MM.1S (cell line): ENCODE results near the gene SH3BGR.

Experiments used
- DNase-seq: peaks from one replicate; pipeline ENCODE4 v3.0.0-alpha.2; 2015
- H2AFZ ChIP-seq: fragments of 300-600 bp; sonication (generic); 2 replicates; pipeline ENCODE4 v1.6.0; 2016; ENCODE audit warnings: antibody characterized with exemption, low read length
- H3F3A ChIP-seq: fragments of 300-600 bp; sonication (generic); 2 replicates; pipeline ENCODE4 v1.6.1; 2016; ENCODE audit warnings: mild to moderate bottlenecking, antibody characterized with exemption, low read length, moderate library complexity, mixed read lengths; ENCODE audit not compliant: insufficient read depth
- H3K27ac ChIP-seq: fragments of 300-600 bp; sonication (generic); 2 replicates; pipeline ENCODE4 v1.5.1; 2016; ENCODE audit warnings: mild to moderate bottlenecking, low read length
- H3K27me3 ChIP-seq: fragments of 300-600 bp; sonication (generic); replicated peaks from 2 replicates; pipeline ENCODE4 v1.6.0; 2016; ENCODE audit warnings: low read length; ENCODE audit not compliant: insufficient read depth
- H3K36me3 ChIP-seq: fragments of 300-600 bp; sonication (generic); replicated peaks from 2 replicates; pipeline ENCODE4 v1.6.1; 2016; ENCODE audit warnings: mild to moderate bottlenecking, low read length, mixed read lengths; ENCODE audit not compliant: insufficient read depth
- H3K4me1 ChIP-seq: fragments of 300-600 bp; sonication (generic); 2 replicates; pipeline ENCODE4 v1.6.1; 2016; ENCODE audit warnings: low read length, mixed read lengths
- H3K4me2 ChIP-seq: fragments of 300-600 bp; sonication (generic); 2 replicates; pipeline ENCODE4 v1.6.0; 2016; ENCODE audit warnings: low read depth, low read length
- H3K4me3 ChIP-seq: fragments of 300-600 bp; sonication (generic); 2 replicates; pipeline ENCODE4 v1.5.1; 2016; ENCODE audit warnings: low read length, mixed read lengths
- H3K79me2 ChIP-seq: fragments of 300-600 bp; sonication (generic); 2 replicates; pipeline ENCODE4 v1.6.1; 2016; ENCODE audit warnings: mixed run types, low read length, mixed read lengths
- H3K9ac ChIP-seq: fragments of 300-600 bp; sonication (generic); 2 replicates; pipeline ENCODE4 v1.6.1; 2016; ENCODE audit warnings: low read length, mixed read lengths
- H3K9me2 ChIP-seq: fragments of 300-600 bp; sonication (generic); replicated peaks from 2 replicates; pipeline ENCODE4 v1.6.1; 2016; ENCODE audit warnings: mild to moderate bottlenecking, low read length, mixed read lengths; ENCODE audit not compliant: insufficient read depth
- H3K9me3 ChIP-seq: fragments of 300-600 bp; sonication (generic); replicated peaks from 2 replicates; pipeline ENCODE4 v1.6.1; 2016; ENCODE audit warnings: mild to moderate bottlenecking, low read length, mixed read lengths; ENCODE audit not compliant: insufficient read depth
- H4K20me1 ChIP-seq: fragments of 300-600 bp; sonication (generic); 2 replicates; pipeline ENCODE4 v1.6.1; 2016; ENCODE audit warnings: mild to moderate bottlenecking, low read length, moderate library complexity, mixed read lengths; ENCODE audit not compliant: insufficient read depth
- EZH2 ChIP-seq: fragments of 300-600 bp; sonication (generic); optimal IDR thresholded peaks from 2 replicates; pipeline ENCODE3; 2017; ENCODE audit warnings: low read depth, mild to moderate bottlenecking, antibody characterized with exemption, low read length, mixed read lengths
- EZH2phosphoT487 ChIP-seq: fragments of 300-600 bp; sonication (generic); IDR thresholded peaks from 2 replicates; pipeline ENCODE4 v1.6.1; 2018; ENCODE audit warnings: antibody characterized with exemption, low read length
- TF ChIP-seq, protein P1 (sequence below): fragments of 300-600 bp; sonication (generic); IDR thresholded peaks from 2 replicates; pipeline ENCODE4 v1.5.1; 2016; ENCODE audit warnings: antibody characterized with exemption, low read length, mixed read lengths

SH3BGR gene

DNA sequence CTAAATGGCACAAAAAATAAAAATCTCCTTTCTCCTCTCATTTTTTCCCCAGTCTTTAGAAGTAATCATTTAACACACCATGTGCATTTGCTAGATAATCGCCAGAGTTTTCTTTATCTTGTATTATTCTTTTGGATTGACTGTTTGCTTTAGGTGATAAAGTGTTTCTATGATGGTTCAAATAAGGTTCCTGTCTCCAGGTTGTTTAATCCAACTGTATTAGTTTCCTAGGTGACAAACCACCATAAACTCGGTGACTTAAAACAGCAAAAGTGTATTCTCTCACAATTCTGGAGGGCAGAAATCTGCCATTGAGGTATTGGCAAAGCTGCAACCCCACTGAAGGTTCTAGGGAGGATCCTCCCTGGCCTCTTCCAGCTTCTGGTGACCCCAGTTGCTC lies 109.4 kb downstream of the SH3BGR start:
- no peaks in the 10 kb centered on the region for H4K20me1 ChIP-seq
- no peak overlapping the region for H3K4me3 ChIP-seq
- H3K4me2 ChIP-seq, result no peak overlapping the region
- no peaks in the 10 kb centered on the region for H3F3A ChIP-seq
- H3K79me2 ChIP-seq, result no peaks in the 10 kb centered on the region
- no peaks in the 10 kb centered on the region for H3K9me3 ChIP-seq
- no peaks in the 10 kb centered on the region for H3K9me2 ChIP-seq
- DNase-seq, result no peak
- no peak for TF ChIP-seq EZH2phosphoT487
- TF ChIP-seq EZH2, result no peak
- TF ChIP-seq, protein P1, sequence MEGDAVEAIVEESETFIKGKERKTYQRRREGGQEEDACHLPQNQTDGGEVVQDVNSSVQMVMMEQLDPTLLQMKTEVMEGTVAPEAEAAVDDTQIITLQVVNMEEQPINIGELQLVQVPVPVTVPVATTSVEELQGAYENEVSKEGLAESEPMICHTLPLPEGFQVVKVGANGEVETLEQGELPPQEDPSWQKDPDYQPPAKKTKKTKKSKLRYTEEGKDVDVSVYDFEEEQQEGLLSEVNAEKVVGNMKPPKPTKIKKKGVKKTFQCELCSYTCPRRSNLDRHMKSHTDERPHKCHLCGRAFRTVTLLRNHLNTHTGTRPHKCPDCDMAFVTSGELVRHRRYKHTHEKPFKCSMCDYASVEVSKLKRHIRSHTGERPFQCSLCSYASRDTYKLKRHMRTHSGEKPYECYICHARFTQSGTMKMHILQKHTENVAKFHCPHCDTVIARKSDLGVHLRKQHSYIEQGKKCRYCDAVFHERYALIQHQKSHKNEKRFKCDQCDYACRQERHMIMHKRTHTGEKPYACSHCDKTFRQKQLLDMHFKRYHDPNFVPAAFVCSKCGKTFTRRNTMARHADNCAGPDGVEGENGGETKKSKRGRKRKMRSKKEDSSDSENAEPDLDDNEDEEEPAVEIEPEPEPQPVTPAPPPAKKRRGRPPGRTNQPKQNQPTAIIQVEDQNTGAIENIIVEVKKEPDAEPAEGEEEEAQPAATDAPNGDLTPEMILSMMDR, result no peak
- H2AFZ ChIP-seq, result no peak overlapping the region
- no peak overlapping the region for H3K9ac ChIP-seq
- no peaks in the 10 kb centered on the region for H3K27me3 ChIP-seq
- no peaks in the 10 kb centered on the region for H3K36me3 ChIP-seq
- H3K4me1 ChIP-seq, result no peaks in the 10 kb centered on the region
- no peak overlapping the region for H3K27ac ChIP-seq

- TF ChIP-seq EZH2 (no peak), EZH2phosphoT487 (no peak)
- TF ChIP-seq, protein P1, result no peak
- Histone ChIP-seq H3K4me3 (no peak overlapping the region), H3K36me3 (no peaks in the 10 kb centered on the region), H3K9me2 (no peaks in the 10 kb centered on the region), H2AFZ (no peak overlapping the region), H3F3A (no peaks in the 10 kb centered on the region), H4K20me1 (no peaks in the 10 kb centered on the region), H3K27ac (no peak overlapping the region), H3K27me3 (no peaks in the 10 kb centered on the region), H3K9ac (no peak overlapping the region), H3K4me2 (no peak overlapping the region), H3K9me3 (no peaks in the 10 kb centered on the region), H3K4me1 (no peaks in the 10 kb centered on the region), H3K79me2 (no peaks in the 10 kb centered on the region)
- no peak for DNase-seq
Observed at GRCh38 chr21:39562791-39563770, 111.3 kb downstream of the SH3BGR start.

- Histone ChIP-seq H3F3A (no peaks in the 10 kb centered on the region), H3K4me1 (no peaks in the 10 kb centered on the region), H3K9me2 (no peaks in the 10 kb centered on the region), H3K27ac (no peak overlapping the region), H3K27me3 (no peaks in the 10 kb centered on the region), H3K36me3 (no peaks in the 10 kb centered on the region), H3K9ac (no peak overlapping the region), H3K4me2 (no peak overlapping the region), H3K4me3 (no peak overlapping the region), H2AFZ (no peak overlapping the region), H3K79me2 (no peaks in the 10 kb centered on the region), H4K20me1 (no peaks in the 10 kb centered on the region), H3K9me3 (no peaks in the 10 kb centered on the region)
- no peak for DNase-seq
- TF ChIP-seq EZH2phosphoT487, result no peak
- TF ChIP-seq, protein P1, result no peak
Observed at GRCh38 chr21:39564200-39564599, 112.4 kb downstream of the SH3BGR start.
